Astrocyte of the spinal cord (primary cell): ENCODE results near the gene NCOR2.
A peak's percentile ranks its signal among the peaks of the same experiment; 100 is the strongest.

Source experiments
- DNase-seq: peaks from one replicate; pipeline ENCODE4 v3.0.0; 2011; ENCODE audit warnings: low read depth, low spot score
- H3K4me3 ChIP-seq: 2 replicates; pipeline ENCODE4 v1.5.1; 2011; ENCODE audit warnings: low read depth, mild to moderate bottlenecking, low read length, moderate library complexity
- in situ Hi-C: cut with HindIII; loops from 2 replicates; pipeline ENCODE4 v1.10.0; 2017; ENCODE audit warnings: low sequenced_read_pairs
- TF ChIP-seq, protein P1 (sequence below): IDR thresholded peaks from 2 replicates; pipeline ENCODE4 v1.5.1; 2012; ENCODE audit warnings: low read depth, mild to moderate bottlenecking, low read length, inconsistent platforms

The NCOR2 gene

GRCh38 chr12:124599074-124599999 is 31.9 kb upstream of the NCOR2 start:
- in situ Hi-C loops, result no loop called here
- TF ChIP-seq, protein P1, sequence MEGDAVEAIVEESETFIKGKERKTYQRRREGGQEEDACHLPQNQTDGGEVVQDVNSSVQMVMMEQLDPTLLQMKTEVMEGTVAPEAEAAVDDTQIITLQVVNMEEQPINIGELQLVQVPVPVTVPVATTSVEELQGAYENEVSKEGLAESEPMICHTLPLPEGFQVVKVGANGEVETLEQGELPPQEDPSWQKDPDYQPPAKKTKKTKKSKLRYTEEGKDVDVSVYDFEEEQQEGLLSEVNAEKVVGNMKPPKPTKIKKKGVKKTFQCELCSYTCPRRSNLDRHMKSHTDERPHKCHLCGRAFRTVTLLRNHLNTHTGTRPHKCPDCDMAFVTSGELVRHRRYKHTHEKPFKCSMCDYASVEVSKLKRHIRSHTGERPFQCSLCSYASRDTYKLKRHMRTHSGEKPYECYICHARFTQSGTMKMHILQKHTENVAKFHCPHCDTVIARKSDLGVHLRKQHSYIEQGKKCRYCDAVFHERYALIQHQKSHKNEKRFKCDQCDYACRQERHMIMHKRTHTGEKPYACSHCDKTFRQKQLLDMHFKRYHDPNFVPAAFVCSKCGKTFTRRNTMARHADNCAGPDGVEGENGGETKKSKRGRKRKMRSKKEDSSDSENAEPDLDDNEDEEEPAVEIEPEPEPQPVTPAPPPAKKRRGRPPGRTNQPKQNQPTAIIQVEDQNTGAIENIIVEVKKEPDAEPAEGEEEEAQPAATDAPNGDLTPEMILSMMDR, result peak; percentile 10
- DNase-seq, result peak; percentile 83
- H3K4me3 ChIP-seq, result no peak overlapping the region

GRCh38 chr12:124597041-124597440 is 29.6 kb upstream of the NCOR2 start:
- H3K4me3 ChIP-seq, result no peak overlapping the region
- TF ChIP-seq, protein P1, result no peak
- DNase-seq, result no peak
- in situ Hi-C loops, result no loop called here

DNA sequence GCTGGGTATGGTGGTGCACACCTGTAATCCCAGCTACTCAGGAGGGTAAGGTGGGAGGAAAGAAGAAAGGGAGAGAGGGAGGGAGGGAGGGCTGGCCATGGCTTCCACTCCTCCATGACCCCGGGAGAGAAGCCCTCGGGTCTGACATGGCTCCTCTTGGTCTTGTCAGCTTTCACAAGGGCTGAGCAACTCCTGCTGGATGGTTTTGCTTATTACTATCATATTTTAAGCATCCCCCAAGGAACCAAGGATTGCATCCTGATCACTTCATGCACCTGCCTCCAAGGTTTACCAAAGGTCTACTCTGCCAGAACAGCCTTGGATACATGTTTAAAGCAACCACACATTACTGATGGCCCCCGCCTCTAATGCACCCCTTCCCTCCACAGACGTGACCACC is 28.0 kb upstream of the NCOR2 start:
- no peak for DNase-seq
- in situ Hi-C loops, result no loop called here
- TF ChIP-seq, protein P1, result no peak

DNA sequence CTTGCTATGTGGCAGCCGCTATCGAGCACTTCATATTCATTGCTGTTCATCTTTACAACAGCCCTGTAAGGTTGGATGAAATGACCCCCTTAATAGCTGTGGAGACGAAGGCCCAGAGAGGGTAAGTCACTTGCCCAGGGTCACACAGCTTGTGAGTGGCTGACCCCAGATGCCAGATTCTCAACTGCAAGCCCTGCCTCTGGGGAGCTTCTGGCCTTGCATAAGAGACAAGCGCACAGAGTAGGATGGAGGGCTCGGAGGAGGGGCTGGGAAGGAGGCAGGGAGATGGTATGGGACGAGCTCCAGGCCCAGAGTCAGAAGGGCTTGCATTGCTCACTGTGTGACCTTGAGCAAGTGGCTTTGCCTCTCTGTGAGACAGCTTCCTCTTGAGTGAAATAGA is 27.4 kb upstream of the NCOR2 start:
- in situ Hi-C loops, result no loop called here
- no peak overlapping the region for H3K4me3 ChIP-seq
- no peak for DNase-seq
- TF ChIP-seq, protein P1, result no peak

More for the DNA sequence above, 28.0 kb upstream of the NCOR2 start:
- no peak overlapping the region for H3K4me3 ChIP-seq

GRCh38 chr12:124593851-124594401 is 26.5 kb upstream of the NCOR2 start:
- in situ Hi-C loops, result no loop called here
- TF ChIP-seq, protein P1, result no peak
- H3K4me3 ChIP-seq, result no peak overlapping the region
- DNase-seq, result no peak

- no peak overlapping the region for H3K4me3 ChIP-seq
- TF ChIP-seq, protein P1, result no peak
- in situ Hi-C loops, result no loop called here
- no peak for DNase-seq
These were observed 25.8 kb upstream of the NCOR2 start for GRCh38 chr12:124593176-124593575.
